Upper lobe of left lung (tissue), 4 donors: ENCODE data around the gene PLEKHM1.
"Not testable (repeated sequence)": the region's sequence is repeated elsewhere in the genome, so short reads cannot be mapped to it uniquely, and the experiment has no call there.

Experiments
- CTCF ChIP-seq, 6 experiments: fragments of 450-650 bp in 4 of 6; fragments of 200-600 bp in 2 of 6; sonication (generic) in 2 of 6; IDR thresholded peaks; one replicate each; pipeline ENCODE4 v1.5.1; 2016 to 2019; ENCODE audit warnings: antibody characterized with exemption in 6 of 6
- EP300 ChIP-seq, 4 donors: sonication (generic); formaldehyde crosslinking; IDR thresholded peaks; one replicate each; pipeline ENCODE4 v1.5.1; 2017; ENCODE audit warnings: antibody characterized with exemption in 4 of 4, control low read depth in 2 of 4
- POLR2AphosphoS5 ChIP-seq, 2 donors: sonication (generic); formaldehyde crosslinking; IDR thresholded peaks; one replicate each; pipeline ENCODE4 v1.5.1; 2017; ENCODE audit warnings: antibody characterized with exemption in 2 of 2

- TF ChIP-seq CTCF, EP300 (IDR thresholded peaks at IDR 0.05): not testable (repeated sequence)
- peak in 1 of 2 donors; percentile 55 for TF ChIP-seq POLR2AphosphoS5 (IDR thresholded peaks at IDR 0.05)
Measured at GRCh38 chr17:45445901-45446743, 44.4 kb downstream of the PLEKHM1 start.
